ENCODE data around the gene UBP1.

UBP1 gene

DNA sequence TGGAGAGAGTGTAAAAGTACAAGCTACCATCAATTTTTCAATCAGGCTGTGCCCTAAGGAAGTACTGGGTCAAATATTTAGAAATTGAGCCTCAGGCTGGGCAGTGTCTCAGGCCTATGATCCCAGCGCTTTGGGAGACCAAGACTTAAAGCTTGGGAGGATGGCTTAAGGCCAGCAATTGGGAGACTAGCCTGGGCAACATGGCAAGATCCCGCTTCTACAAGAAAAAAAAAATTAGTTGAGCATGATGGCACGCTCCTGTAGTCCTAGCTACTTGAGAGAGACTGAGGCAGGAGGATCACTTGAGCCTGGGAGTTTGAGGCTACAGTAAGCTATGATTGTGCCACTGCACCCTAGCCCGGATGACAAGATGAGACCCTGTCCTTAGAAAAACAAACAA lies 2.0 kb upstream of the UBP1 start:
- in situ Hi-C loops (cut with MboI; ENCODE audit: low pct_unique_long_range_greater_than_20kb, low sequenced_read_pairs, unreplicated experiment) = no loop called here
- TF ChIP-seq, protein P1, sequence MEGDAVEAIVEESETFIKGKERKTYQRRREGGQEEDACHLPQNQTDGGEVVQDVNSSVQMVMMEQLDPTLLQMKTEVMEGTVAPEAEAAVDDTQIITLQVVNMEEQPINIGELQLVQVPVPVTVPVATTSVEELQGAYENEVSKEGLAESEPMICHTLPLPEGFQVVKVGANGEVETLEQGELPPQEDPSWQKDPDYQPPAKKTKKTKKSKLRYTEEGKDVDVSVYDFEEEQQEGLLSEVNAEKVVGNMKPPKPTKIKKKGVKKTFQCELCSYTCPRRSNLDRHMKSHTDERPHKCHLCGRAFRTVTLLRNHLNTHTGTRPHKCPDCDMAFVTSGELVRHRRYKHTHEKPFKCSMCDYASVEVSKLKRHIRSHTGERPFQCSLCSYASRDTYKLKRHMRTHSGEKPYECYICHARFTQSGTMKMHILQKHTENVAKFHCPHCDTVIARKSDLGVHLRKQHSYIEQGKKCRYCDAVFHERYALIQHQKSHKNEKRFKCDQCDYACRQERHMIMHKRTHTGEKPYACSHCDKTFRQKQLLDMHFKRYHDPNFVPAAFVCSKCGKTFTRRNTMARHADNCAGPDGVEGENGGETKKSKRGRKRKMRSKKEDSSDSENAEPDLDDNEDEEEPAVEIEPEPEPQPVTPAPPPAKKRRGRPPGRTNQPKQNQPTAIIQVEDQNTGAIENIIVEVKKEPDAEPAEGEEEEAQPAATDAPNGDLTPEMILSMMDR (IDR thresholded peaks at IDR 0.05; ENCODE audit: extremely low read depth, insufficient read depth, missing control alignments) = no peak
- no peak for DNase-seq (ENCODE audit: low spot score)

DNA sequence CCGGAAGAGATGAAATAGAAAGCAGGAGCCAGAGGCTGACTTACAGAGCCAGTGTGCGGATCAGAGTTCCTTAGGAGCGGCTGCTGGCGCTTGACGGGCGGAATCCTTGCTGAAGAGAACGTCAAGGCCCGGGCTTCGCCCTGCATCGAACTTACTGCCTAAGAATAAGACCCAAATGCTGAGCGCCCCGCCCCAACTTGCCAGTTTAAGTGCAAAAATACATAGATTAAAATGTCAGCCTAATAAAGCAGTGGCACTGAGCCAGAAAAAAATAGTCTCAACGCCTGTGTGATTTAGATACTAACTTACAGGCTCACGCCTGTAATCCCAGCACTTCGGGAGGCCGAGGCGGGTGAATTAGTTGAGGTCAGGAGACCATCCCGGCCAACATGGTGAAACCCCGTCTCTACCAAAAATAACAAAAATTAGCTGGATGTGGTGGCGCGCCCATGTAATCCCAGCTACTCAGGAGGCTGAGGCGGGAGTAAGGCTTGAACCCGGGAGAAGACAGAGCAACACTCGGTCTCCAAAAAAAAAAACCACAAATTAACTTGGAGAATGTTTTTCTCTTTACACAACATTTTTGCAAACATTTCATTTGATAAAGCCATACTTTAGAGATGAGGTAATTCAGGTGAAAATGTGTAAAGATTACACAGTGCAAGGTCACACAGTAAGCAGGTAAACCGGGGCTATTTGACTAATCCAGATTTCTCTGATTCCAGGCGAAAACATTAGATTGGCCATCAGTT lies 1.2 kb upstream of the UBP1 start:
- TF ChIP-seq, protein P1 (IDR thresholded peaks at IDR 0.05; ENCODE audit: extremely low read depth, insufficient read depth, missing control alignments) = no peak
- DNase-seq (ENCODE audit: low spot score) = no peak
- in situ Hi-C loops (cut with MboI; ENCODE audit: low pct_unique_long_range_greater_than_20kb, low sequenced_read_pairs, unreplicated experiment) = no loop called here

- no peak for DNase-seq (ENCODE audit: low spot score)
- TF ChIP-seq, protein P1 (IDR thresholded peaks at IDR 0.05; ENCODE audit: extremely low read depth, insufficient read depth, missing control alignments) = peak; percentile 58
- in situ Hi-C loops (cut with MboI; ENCODE audit: low pct_unique_long_range_greater_than_20kb, low sequenced_read_pairs, unreplicated experiment) = no loop called here
Measured at GRCh38 chr3:33439546-33440327, 468 bp downstream of the UBP1 start.

DNA sequence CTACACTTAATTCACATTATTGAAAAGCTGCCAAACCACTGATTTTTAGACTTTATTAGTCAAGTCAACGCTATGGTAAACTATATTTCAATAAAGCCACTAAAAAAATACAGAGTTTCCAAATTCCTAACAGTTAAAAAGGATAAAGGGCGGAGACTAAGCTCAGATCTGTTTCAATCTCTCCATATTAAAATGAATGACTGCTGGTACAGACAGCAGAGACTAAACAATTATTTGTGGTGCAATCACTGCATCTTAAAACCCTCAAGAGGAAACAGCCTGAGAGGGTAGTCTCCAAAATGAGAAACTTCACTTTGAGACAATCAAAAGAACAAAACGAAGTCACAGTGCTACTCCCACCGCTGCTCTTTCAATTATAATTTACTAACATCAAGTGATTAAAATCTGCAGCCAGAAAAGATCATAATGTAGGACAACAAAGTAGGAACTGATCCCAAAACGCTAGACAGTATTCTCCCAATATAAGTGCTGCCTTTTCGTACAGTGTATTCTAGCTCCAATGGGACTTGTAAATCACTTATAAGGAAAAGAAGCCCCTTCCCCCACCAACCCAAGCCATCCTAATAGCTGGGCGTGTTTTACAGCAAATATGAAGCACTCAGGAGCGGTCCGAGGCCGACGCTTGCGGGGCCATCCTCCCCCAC lies 1.2 kb downstream of the UBP1 start:
- in situ Hi-C loops (cut with MboI; ENCODE audit: low pct_unique_long_range_greater_than_20kb, low sequenced_read_pairs, unreplicated experiment) = no loop called here
- TF ChIP-seq, protein P1 (IDR thresholded peaks at IDR 0.05; ENCODE audit: extremely low read depth, insufficient read depth, missing control alignments) = no peak
- DNase-seq (ENCODE audit: low spot score) = no peak

DNA sequence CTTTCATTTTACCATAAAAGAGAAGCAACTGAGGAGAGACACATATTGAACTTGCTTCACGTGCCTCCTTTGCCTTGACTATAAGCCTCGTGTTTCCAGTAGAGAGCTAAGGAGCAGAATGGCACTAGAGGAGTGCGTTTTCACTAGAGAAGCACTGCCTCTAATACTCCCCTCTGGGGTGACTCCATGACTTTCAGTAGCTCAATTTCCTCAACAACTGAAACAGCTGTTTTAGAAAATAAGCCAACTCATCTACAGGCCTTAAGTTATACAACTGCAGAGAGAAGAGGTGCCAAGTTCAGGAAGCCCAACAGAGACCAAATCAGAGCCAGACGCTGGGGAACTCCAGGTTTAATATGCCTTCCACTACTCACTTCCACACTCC lies 1.9 kb downstream of the UBP1 start:
- no peak for DNase-seq (ENCODE audit: low spot score)
- in situ Hi-C loops (cut with MboI; ENCODE audit: low pct_unique_long_range_greater_than_20kb, low sequenced_read_pairs, unreplicated experiment) = no loop called here
- TF ChIP-seq, protein P1 (IDR thresholded peaks at IDR 0.05; ENCODE audit: extremely low read depth, insufficient read depth, missing control alignments) = no peak

GRCh38 chr3:33437556-33438283 lies 2.5 kb downstream of the UBP1 start:
- no peak for DNase-seq (ENCODE audit: low spot score)
- in situ Hi-C loops (cut with MboI; ENCODE audit: low pct_unique_long_range_greater_than_20kb, low sequenced_read_pairs, unreplicated experiment) = no loop called here
- TF ChIP-seq, protein P1 (IDR thresholded peaks at IDR 0.05; ENCODE audit: extremely low read depth, insufficient read depth, missing control alignments) = no peak
